Endothelial cell of umbilical vein (primary cell): ENCODE data around the gene SMOC2.

Experiments used
- CTCF ChIP-seq, 2 donors: IDR thresholded peaks; 1 replicate in 1 of 2; 2 replicates in 1 of 2; pipeline ENCODE4 v1.5.1; 2011; ENCODE audit warnings: low read length in 2 of 2, mild to moderate bottlenecking in 2 of 2, moderate library complexity in 2 of 2, control low read depth in 1 of 2, inconsistent platforms in 1 of 2, low read depth in 1 of 2; ENCODE audit not compliant: insufficient read depth in 1 of 2; ENCODE audit errors: extremely low read depth in 1 of 2
- EZH2 ChIP-seq: IDR thresholded peaks from 2 replicates; pipeline ENCODE4 v1.6.1; 2012; ENCODE audit warnings: borderline replicate concordance, low read depth, mild to moderate bottlenecking, moderate library complexity, low read length, inconsistent platforms; ENCODE audit not compliant: severe bottlenecking
- FOS ChIP-seq: IDR thresholded peaks from 2 replicates; pipeline ENCODE4 v1.6.1; 2011; ENCODE audit warnings: mild to moderate bottlenecking, low read length, moderate library complexity, borderline replicate concordance; ENCODE audit not compliant: insufficient read depth
- GATA2 ChIP-seq: IDR thresholded peaks from 2 replicates; pipeline ENCODE4 v1.7.0; 2011; ENCODE audit warnings: low read depth, mild to moderate bottlenecking, moderate library complexity, mixed read lengths, low read length; ENCODE audit not compliant: insufficient read length, insufficient read depth
- JUN ChIP-seq: IDR thresholded peaks from 2 replicates; pipeline ENCODE4 v1.6.1; 2011; ENCODE audit warnings: borderline replicate concordance, low read depth; ENCODE audit not compliant: insufficient read length, insufficient read depth
- MYC ChIP-seq: IDR thresholded peaks from one replicate; pipeline ENCODE4 v1.6.1; 2011; ENCODE audit warnings: mild to moderate bottlenecking, low read depth, low read length
- POLR2A ChIP-seq: IDR thresholded peaks from 2 replicates; pipeline ENCODE4 v1.6.1; 2012; ENCODE audit warnings: low read depth, mild to moderate bottlenecking, control low read depth, low read length
- POLR2AphosphoS5 ChIP-seq: IDR thresholded peaks from 2 replicates; pipeline ENCODE4 v1.6.1; 2012; ENCODE audit warnings: low read depth, mild to moderate bottlenecking, control low read depth, low read length, moderate library complexity; ENCODE audit not compliant: insufficient read depth
- TF ChIP-seq, protein P1 (sequence below): IDR thresholded peaks from 2 replicates; pipeline ENCODE4 v1.6.1; 2011; ENCODE audit not compliant: insufficient read depth, insufficient read length

DNA sequence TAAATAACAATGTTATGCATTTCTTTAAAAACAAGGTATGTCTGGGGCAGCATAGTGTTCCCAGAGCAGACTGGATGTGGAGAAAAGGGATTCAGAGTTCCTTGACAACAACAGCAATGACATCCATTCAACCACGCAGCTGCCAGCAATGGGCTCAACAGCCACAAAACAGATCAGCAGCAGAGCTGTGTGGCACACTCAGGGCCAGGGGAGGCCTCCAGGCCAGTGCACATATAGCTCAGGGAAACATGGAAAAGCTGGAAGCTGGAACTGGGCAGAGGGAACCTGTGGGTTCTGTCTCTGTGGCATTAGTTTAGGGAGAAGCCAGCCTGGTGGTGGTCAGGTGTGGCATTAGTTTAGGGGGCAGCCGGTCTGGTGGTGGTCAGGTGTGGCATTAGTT is 148.3 kb downstream of the SMOC2 start:
- TF ChIP-seq POLR2A (no peak), CTCF (IDR thresholded peaks at IDR 0.05; ENCODE audit: extremely low read depth in 1 of 2, insufficient read depth in 1 of 2, low read depth in 1 of 2, low read length in 2 of 2) (no peak), EZH2 (no peak), MYC (no peak), POLR2AphosphoS5 (no peak), GATA2 (no peak), JUN (no peak), FOS (no peak)
- TF ChIP-seq, protein P1, sequence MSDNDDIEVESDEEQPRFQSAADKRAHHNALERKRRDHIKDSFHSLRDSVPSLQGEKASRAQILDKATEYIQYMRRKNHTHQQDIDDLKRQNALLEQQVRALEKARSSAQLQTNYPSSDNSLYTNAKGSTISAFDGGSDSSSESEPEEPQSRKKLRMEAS = no peak
